Loucy (cell line): Measurements from ENCODE around the gene SPC25.

Experiments used
- CTCF ChIP-seq: fragments of 200-600 bp; sonication (generic); conservative IDR thresholded peaks from 2 replicates; pipeline ENCODE4 v1.5.1; 2014; ENCODE audit warnings: mild to moderate bottlenecking, antibody characterized with exemption, low read length
- EZH2phosphoT487 ChIP-seq: fragments of 200-600 bp; IDR thresholded peaks from 2 replicates; pipeline ENCODE4 v1.6.1; 2018; ENCODE audit warnings: antibody characterized with exemption, mild to moderate bottlenecking, moderate library complexity, borderline replicate concordance

GRCh38 chr2:168874368-168875054 lies 15.7 kb downstream of the SPC25 start:
- TF ChIP-seq CTCF, result no peak
- TF ChIP-seq EZH2phosphoT487, result no peak
